ENCODE measurements around the gene CTDSPL. TPM values are rescaled to one million over a fixed set of nuclear protein-coding genes. Genes with fewer than 3 reads are reported as not detected.

Gene CTDSPL
- total RNA-seq, 1 experiment from 2014 or later = 124 TPM

DNA sequence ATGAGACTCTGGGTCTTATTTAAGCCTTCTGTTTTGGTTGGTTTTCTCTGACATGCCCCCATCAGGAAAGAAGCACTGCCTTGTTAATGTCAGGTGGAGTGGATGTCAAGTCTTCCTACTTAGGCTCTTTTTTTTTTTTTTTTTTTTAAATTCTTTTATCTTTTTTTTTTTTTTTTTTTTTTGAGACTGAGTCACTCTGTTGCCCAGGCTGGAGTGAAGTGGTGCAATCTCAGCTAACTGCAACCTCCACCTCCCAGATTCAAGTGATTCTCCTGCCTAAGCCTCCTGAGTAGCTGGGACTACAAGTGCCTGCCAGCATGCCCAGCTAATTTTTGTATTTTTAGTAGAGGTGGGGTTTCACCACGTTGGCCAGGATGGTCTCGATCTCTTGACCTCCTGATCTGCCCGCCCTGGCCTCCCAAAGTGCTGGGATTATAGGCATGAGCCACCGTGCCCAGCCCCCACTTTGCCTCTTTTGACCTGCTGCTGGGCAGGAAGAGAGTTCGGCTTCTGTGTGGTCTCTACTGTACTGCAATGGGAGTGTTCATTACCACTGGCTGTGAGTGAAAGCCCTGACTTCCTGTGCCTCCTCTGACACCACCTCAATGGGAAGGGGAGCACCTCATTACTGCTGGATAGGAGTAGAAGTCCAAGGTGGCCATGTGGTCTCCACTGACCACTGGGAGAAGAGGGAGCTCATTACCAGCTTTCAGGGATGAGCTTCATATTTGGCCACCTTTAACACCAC is 10.9 kb downstream of the CTDSPL start:
- Histone ChIP-seq H3F3A (ENCODE audit: insufficient read depth, low read depth) (peaks cover 10% of the 10 kb centered on the region), H3K79me2 (ENCODE audit: low read depth) (peaks cover 96% of the 10 kb centered on the region), H3K27me3 (ENCODE audit: insufficient read depth, low read depth) (no peaks in the 10 kb centered on the region), H4K20me1 (ENCODE audit: insufficient read depth) (peaks cover 5% of the 10 kb centered on the region; the same call in 1 of the 2 replicates), H3K4me2 (no peak overlapping the region), H3K9me3 (ENCODE audit: insufficient read depth, low read depth) (peaks cover 9% of the 10 kb centered on the region; the same call in 1 of the 2 replicates), H3K27ac (no peak overlapping the region), H3K4me3 (no peak overlapping the region), H3K36me3 (ENCODE audit: low read depth) (peaks cover 6% of the 10 kb centered on the region), H3K4me1 (replicated peaks; ENCODE audit: insufficient read depth) (0 out of 2 replicates have a peak, but pooled peaks cover 4% of the 10 kb centered on the region), H3K9me2 (ENCODE audit: insufficient read depth) (no peaks in the 10 kb centered on the region), H2AFZ (no peak overlapping the region)
- TF ChIP-seq EZH2 (IDR thresholded peaks at IDR 0.05; ENCODE audit: low read depth) = no peak
- TF ChIP-seq, protein P1, sequence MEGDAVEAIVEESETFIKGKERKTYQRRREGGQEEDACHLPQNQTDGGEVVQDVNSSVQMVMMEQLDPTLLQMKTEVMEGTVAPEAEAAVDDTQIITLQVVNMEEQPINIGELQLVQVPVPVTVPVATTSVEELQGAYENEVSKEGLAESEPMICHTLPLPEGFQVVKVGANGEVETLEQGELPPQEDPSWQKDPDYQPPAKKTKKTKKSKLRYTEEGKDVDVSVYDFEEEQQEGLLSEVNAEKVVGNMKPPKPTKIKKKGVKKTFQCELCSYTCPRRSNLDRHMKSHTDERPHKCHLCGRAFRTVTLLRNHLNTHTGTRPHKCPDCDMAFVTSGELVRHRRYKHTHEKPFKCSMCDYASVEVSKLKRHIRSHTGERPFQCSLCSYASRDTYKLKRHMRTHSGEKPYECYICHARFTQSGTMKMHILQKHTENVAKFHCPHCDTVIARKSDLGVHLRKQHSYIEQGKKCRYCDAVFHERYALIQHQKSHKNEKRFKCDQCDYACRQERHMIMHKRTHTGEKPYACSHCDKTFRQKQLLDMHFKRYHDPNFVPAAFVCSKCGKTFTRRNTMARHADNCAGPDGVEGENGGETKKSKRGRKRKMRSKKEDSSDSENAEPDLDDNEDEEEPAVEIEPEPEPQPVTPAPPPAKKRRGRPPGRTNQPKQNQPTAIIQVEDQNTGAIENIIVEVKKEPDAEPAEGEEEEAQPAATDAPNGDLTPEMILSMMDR (conservative IDR thresholded peaks at IDR 0.05) = no peak
- BruUV-seq (replicated peaks) = no TSS peak
- intact Hi-C loops (cut with micrococcal nuclease; ENCODE audit: unreplicated experiment) = no loop called here
- ChIA-PET POLR2A (ENCODE audit: unreplicated experiment) (no interaction called here), CTCF (no interaction called here)
- peak in 1 of 2 experiments; percentile 41 for DNase-seq

DNA sequence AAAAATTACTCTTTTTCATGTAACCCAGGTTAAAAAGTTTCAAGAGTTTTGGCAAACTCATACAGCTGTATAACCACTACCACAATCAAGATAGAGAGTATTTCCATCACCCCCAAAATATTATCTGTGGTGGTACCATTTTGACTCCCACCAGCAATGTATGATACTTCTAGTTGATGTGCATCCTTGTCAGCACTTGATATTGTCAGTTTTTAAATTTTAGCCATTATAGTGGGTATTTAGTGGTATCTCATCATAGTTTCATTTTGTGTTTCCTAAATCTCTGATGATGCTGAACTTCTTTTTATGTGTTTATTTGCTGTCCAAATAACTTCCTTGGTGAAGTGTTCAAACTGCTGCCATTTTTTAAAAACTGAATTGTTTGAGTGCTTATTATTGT is 14.6 kb downstream of the CTDSPL start:
- no peak overlapping the region for H3K27ac ChIP-seq
- H3K27me3 ChIP-seq (ENCODE audit: insufficient read depth, low read depth) = no peaks in the 10 kb centered on the region
- no TSS peak for BruUV-seq (replicated peaks)
- CTCF ChIA-PET = no interaction called here
- no peak for DNase-seq
- intact Hi-C loops (cut with micrococcal nuclease; ENCODE audit: unreplicated experiment) = no loop called here
- POLR2A ChIA-PET (ENCODE audit: unreplicated experiment) = no interaction called here
- H3K9me3 ChIP-seq (ENCODE audit: insufficient read depth, low read depth) = peaks cover 9% of the 10 kb centered on the region; the same call in 1 of the 2 replicates
- H3K9me2 ChIP-seq (ENCODE audit: insufficient read depth) = no peaks in the 10 kb centered on the region
- H3F3A ChIP-seq (ENCODE audit: insufficient read depth, low read depth) = peaks cover 10% of the 10 kb centered on the region
- TF ChIP-seq, protein P1 (conservative IDR thresholded peaks at IDR 0.05) = no peak
- no peak for TF ChIP-seq EZH2 (IDR thresholded peaks at IDR 0.05; ENCODE audit: low read depth)
- H4K20me1 ChIP-seq (ENCODE audit: insufficient read depth) = peaks cover 9% of the 10 kb centered on the region; the same call in 1 of the 2 replicates
- no peak overlapping the region for H3K4me3 ChIP-seq
- H3K36me3 ChIP-seq (ENCODE audit: low read depth) = peaks cover 6% of the 10 kb centered on the region
- H2AFZ ChIP-seq = no peak overlapping the region
- 0 out of 2 replicates have a peak, but pooled peaks cover 4% of the 10 kb centered on the region for H3K4me1 ChIP-seq (replicated peaks; ENCODE audit: insufficient read depth)
- no peak overlapping the region for H3K4me2 ChIP-seq
- peaks cover 92% of the 10 kb centered on the region for H3K79me2 ChIP-seq (ENCODE audit: low read depth)

DNA sequence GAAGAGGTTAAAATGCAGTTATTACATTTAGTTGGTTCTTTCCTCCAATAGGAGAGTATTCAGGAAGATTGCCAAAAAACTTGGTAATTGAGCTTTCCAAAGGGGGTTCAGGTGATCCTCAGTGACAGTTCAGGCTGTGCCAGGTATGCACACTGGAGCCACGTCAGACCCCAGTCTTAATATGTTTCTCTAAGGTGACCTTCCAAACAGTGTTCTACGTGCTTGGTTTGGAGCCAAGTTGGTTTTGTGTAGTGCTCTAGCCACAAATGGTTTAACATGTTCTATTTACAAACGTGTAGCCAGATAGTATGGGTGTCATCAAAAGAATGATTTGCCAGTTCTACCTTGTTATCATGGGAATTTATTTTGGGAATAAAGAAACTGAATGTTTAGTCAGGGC is 21.0 kb downstream of the CTDSPL start:
- no TSS peak for BruUV-seq (replicated peaks)
- no peak overlapping the region for H3K27ac ChIP-seq
- no peak for TF ChIP-seq EZH2 (IDR thresholded peaks at IDR 0.05; ENCODE audit: low read depth)
- TF ChIP-seq, protein P1 (conservative IDR thresholded peaks at IDR 0.05) = no peak
- no peaks in the 10 kb centered on the region for H3K9me3 ChIP-seq (ENCODE audit: insufficient read depth, low read depth)
- no peaks in the 10 kb centered on the region for H3K4me1 ChIP-seq (replicated peaks; ENCODE audit: insufficient read depth)
- no peak for DNase-seq
- intact Hi-C loops (cut with micrococcal nuclease; ENCODE audit: unreplicated experiment) = no loop called here
- CTCF ChIA-PET = no interaction called here
- H3K79me2 ChIP-seq (ENCODE audit: low read depth) = peaks cover 71% of the 10 kb centered on the region
- H3F3A ChIP-seq (ENCODE audit: insufficient read depth, low read depth) = no peaks in the 10 kb centered on the region
- no peak overlapping the region for H3K4me3 ChIP-seq
- H2AFZ ChIP-seq = no peak overlapping the region
- peaks cover 4% of the 10 kb centered on the region; the same call in 1 of the 2 replicates for H4K20me1 ChIP-seq (ENCODE audit: insufficient read depth)
- H3K9me2 ChIP-seq (ENCODE audit: insufficient read depth) = no peaks in the 10 kb centered on the region
- no peaks in the 10 kb centered on the region for H3K36me3 ChIP-seq (ENCODE audit: low read depth)
- POLR2A ChIA-PET (ENCODE audit: unreplicated experiment) = no interaction called here
- no peak overlapping the region for H3K4me2 ChIP-seq
- H3K27me3 ChIP-seq (ENCODE audit: insufficient read depth, low read depth) = no peaks in the 10 kb centered on the region

All from PC-9 (cell line).